DND-41 (cell line): Measurements from ENCODE around the gene TLCD2.

Experiments used
- ATAC-seq: fragments of 200-7000 bp; cut with Tn5 transposase; 3 replicates; pipeline ENCODE4 v1.9.1; 2021; ENCODE audit warnings: low read depth; ENCODE audit not compliant: insufficient read depth
- DNase-seq: peaks from one replicate; pipeline ENCODE4 v3.0.0-alpha.2; 2020
- H2AFZ ChIP-seq: 2 replicates; pipeline ENCODE4 v1.6.0; 2012; ENCODE audit warnings: low read depth, low read length
- H3K27ac ChIP-seq: 2 replicates; pipeline ENCODE4 v1.5.1; 2012; ENCODE audit warnings: low read length, inconsistent platforms
- H3K27me3 ChIP-seq: fragments of 200-600 bp; sonication (generic); 2 replicates; pipeline ENCODE4 v1.6.0; 2012; ENCODE audit warnings: low read length, mild to moderate bottlenecking, inconsistent platforms; ENCODE audit not compliant: insufficient read depth, poor library complexity
- H3K36me3 ChIP-seq: 2 replicates; pipeline ENCODE4 v1.5.1; 2012; ENCODE audit warnings: low read length, inconsistent platforms; ENCODE audit not compliant: insufficient read depth
- H3K4me1 ChIP-seq: 2 replicates; pipeline ENCODE4 v1.5.1; 2012; ENCODE audit warnings: mild to moderate bottlenecking, low read length; ENCODE audit not compliant: insufficient read depth
- H3K4me2 ChIP-seq: 2 replicates; pipeline ENCODE4 v1.6.0; 2012; ENCODE audit warnings: mild to moderate bottlenecking, moderate library complexity, low read length, inconsistent platforms; ENCODE audit not compliant: insufficient read depth
- H3K4me3 ChIP-seq, 2 experiments: fragments of 200-600 bp in 1 of 2; shearing (Covaris generic) in 1 of 2; 2 replicates each; pipeline ENCODE4 v1.5.1; 2012 to 2016; ENCODE audit warnings: inconsistent platforms in 2 of 2, low read length in 2 of 2, mild to moderate bottlenecking in 2 of 2, low read depth in 1 of 2, moderate library complexity in 1 of 2
- H3K79me2 ChIP-seq: 2 replicates; pipeline ENCODE4 v1.6.0; 2012; ENCODE audit warnings: low read length, inconsistent platforms; ENCODE audit not compliant: insufficient read depth
- H3K9ac ChIP-seq: 2 replicates; pipeline ENCODE4 v1.6.0; 2012; ENCODE audit warnings: low read depth, mild to moderate bottlenecking, inconsistent platforms, low read length, moderate library complexity
- H3K9me3 ChIP-seq: 2 replicates; pipeline ENCODE4 v1.5.1; 2012; ENCODE audit warnings: low read length, moderate library complexity, mild to moderate bottlenecking, inconsistent platforms; ENCODE audit not compliant: insufficient read depth, severe bottlenecking
- H4K20me1 ChIP-seq: 2 replicates; pipeline ENCODE4 v1.6.0; 2012; ENCODE audit warnings: low read length; ENCODE audit not compliant: insufficient read depth
- CTCF ChIP-seq: IDR thresholded peaks from 2 replicates; pipeline ENCODE4 v1.5.1; 2012; ENCODE audit warnings: borderline replicate concordance, low read length, moderate library complexity, mild to moderate bottlenecking; ENCODE audit not compliant: poor library complexity, severe bottlenecking; ENCODE audit errors: extremely low read depth
- EZH2 ChIP-seq: IDR thresholded peaks from 3 replicates; pipeline ENCODE4 v1.6.1; 2012; ENCODE audit warnings: borderline replicate concordance, low read depth, mild to moderate bottlenecking, moderate library complexity, low read length, inconsistent platforms; ENCODE audit not compliant: severe bottlenecking

TLCD2 gene

GRCh38 chr17:1713878-1714426 is 3.8 kb upstream of the TLCD2 start:
- Histone ChIP-seq H3K4me2 (no peak overlapping the region), H3K9ac (no peak overlapping the region), H3K36me3 (no peaks in the 10 kb centered on the region), H2AFZ (no peak overlapping the region), H4K20me1 (0 out of 2 replicates have a peak, but pooled peaks cover 4% of the 10 kb centered on the region), H3K4me1 (peaks cover 21% of the 10 kb centered on the region), H3K27ac (no peak overlapping the region), H3K9me3 (no peaks in the 10 kb centered on the region), H3K79me2 (no peaks in the 10 kb centered on the region), H3K27me3 (no peaks in the 10 kb centered on the region), H3K4me3 (no peak overlapping the region)
- TF ChIP-seq EZH2 (no peak), CTCF (peak; percentile 43)
- ATAC-seq: no peak
- DNase-seq: no peak

GRCh38 chr17:1713160-1713877 is 3.1 kb upstream of the TLCD2 start:
- Histone ChIP-seq H3K36me3 (no peaks in the 10 kb centered on the region), H3K79me2 (no peaks in the 10 kb centered on the region), H2AFZ (no peak overlapping the region), H3K27ac (no peak overlapping the region), H4K20me1 (0 out of 2 replicates have a peak, but pooled peaks cover 4% of the 10 kb centered on the region), H3K4me2 (no peak overlapping the region), H3K9me3 (no peaks in the 10 kb centered on the region), H3K9ac (no peak overlapping the region), H3K4me1 (peaks cover 20% of the 10 kb centered on the region), H3K4me3 (no peak overlapping the region), H3K27me3 (no peaks in the 10 kb centered on the region)
- no peak for DNase-seq
- no peak for ATAC-seq
- TF ChIP-seq EZH2: no peak
- no peak for TF ChIP-seq CTCF

GRCh38 chr17:1712271-1712670 is 2.1 kb upstream of the TLCD2 start:
- Histone ChIP-seq H3K27ac (no peak overlapping the region), H3K27me3 (no peaks in the 10 kb centered on the region), H2AFZ (no peak overlapping the region), H3K9ac (no peak overlapping the region), H3K4me1 (peaks cover 9% of the 10 kb centered on the region), H3K9me3 (no peaks in the 10 kb centered on the region), H3K36me3 (no peaks in the 10 kb centered on the region), H3K79me2 (no peaks in the 10 kb centered on the region), H3K4me3 (no peak overlapping the region), H3K4me2 (no peak overlapping the region), H4K20me1 (0 out of 2 replicates have a peak, but pooled peaks cover 4% of the 10 kb centered on the region)
- DNase-seq (no peak), ATAC-seq (no peak)
- TF ChIP-seq CTCF: no peak
- no peak for TF ChIP-seq EZH2

- TF ChIP-seq CTCF: no peak
- no peak for TF ChIP-seq EZH2
- Histone ChIP-seq H3K4me2 (no peak overlapping the region), H3K36me3 (no peaks in the 10 kb centered on the region), H2AFZ (no peak overlapping the region), H3K4me3 (no peak overlapping the region), H4K20me1 (0 out of 2 replicates have a peak, but pooled peaks cover 4% of the 10 kb centered on the region), H3K79me2 (no peaks in the 10 kb centered on the region), H3K4me1 (peaks cover 8% of the 10 kb centered on the region), H3K27ac (no peak overlapping the region), H3K9ac (no peak overlapping the region), H3K9me3 (no peaks in the 10 kb centered on the region), H3K27me3 (no peaks in the 10 kb centered on the region)
- DNase-seq (no peak), ATAC-seq (no peak)
These were observed 1.6 kb upstream of the TLCD2 start for GRCh38 chr17:1711804-1712203.
